Sigmoid colon (tissue), 7 donors: ENCODE data around the gene JAG1. TPM values are rescaled to one million over a fixed set of nuclear protein-coding genes. Genes with fewer than 3 reads are reported as not detected.

Experiments
- DNase-seq: peaks from one replicate; pipeline ENCODE4 v3.0.0-alpha.2; 2019
- H3K27ac ChIP-seq, 4 donors: fragments of 200-600 bp; sonication (generic); one replicate each; pipeline ENCODE4 v1.5.1; 2016 to 2019; ENCODE audit warnings: mild to moderate bottlenecking in 1 of 4
- H3K27me3 ChIP-seq, 3 donors: fragments of 200-600 bp; sonication (generic); one replicate each; pipeline ENCODE4 v1.5.1; 2019; ENCODE audit warnings: mild to moderate bottlenecking in 1 of 3
- H3K36me3 ChIP-seq, 4 donors: fragments of 200-600 bp; sonication (generic); one replicate each; pipeline ENCODE4 v1.5.1; 2016 to 2019
- H3K4me1 ChIP-seq, 4 donors: fragments of 200-600 bp; sonication (generic); one replicate each; pipeline ENCODE4 v1.5.1; 2017 to 2019
- H3K4me3 ChIP-seq, 4 donors: fragments of 200-600 bp; sonication (generic); one replicate each; pipeline ENCODE4 v1.5.1; 2017 to 2019; ENCODE audit warnings: mild to moderate bottlenecking in 2 of 4, moderate library complexity in 1 of 4
- H3K9me3 ChIP-seq, 4 donors: fragments of 200-600 bp in 3 of 4; sonication (generic) in 3 of 4; one replicate each; pipeline versions ENCODE4 v1.5.1 to v1.6.1; 2013 to 2019
- CTCF ChIP-seq, 4 experiments: fragments of 450-650 bp in 3 of 4; fragments of 200-600 bp in 1 of 4; IDR thresholded peaks; one replicate each; pipeline ENCODE4 v1.5.1; 2016 to 2019; ENCODE audit warnings: antibody characterized with exemption in 4 of 4, mild to moderate bottlenecking in 3 of 4, moderate library complexity in 2 of 4
- EP300 ChIP-seq, 4 donors: sonication (generic); formaldehyde crosslinking; IDR thresholded peaks; one replicate each; pipeline ENCODE4 v1.6.1; 2017; ENCODE audit warnings: antibody characterized with exemption in 4 of 4
- POLR2A ChIP-seq, 2 donors: fragments of 450-650 bp; IDR thresholded peaks; one replicate each; pipeline ENCODE4 v1.6.1; 2016; ENCODE audit warnings: antibody characterized with exemption in 2 of 2, mild to moderate bottlenecking in 2 of 2, moderate library complexity in 2 of 2
- POLR2AphosphoS5 ChIP-seq, 4 donors: sonication (generic); formaldehyde crosslinking; IDR thresholded peaks; one replicate each; pipeline ENCODE4 v1.6.1; 2017; ENCODE audit warnings: antibody characterized with exemption in 4 of 4
- WGBS, 2 donors: extraction: QIAGEN DNeasy Blood & Tissue Kit; methylation state at CpG; one replicate each; pipeline ENCODE4 v1.1.7; 2013; 5-methylcytosine and 5-hydroxymethylcytosine counted together
- intact Hi-C: fragments of 100-400 bp; cut with DNase I; formaldehyde crosslinking; loops from one replicate; pipeline ENCODE4 v1.15.1; 2023
- polyA plus RNA-seq, 3 donors: library from polyadenylated mRNA; stranded (reverse); fragments of 200-250 nt; gene quantifications; one replicate each; pipeline ENCODE4 v1.2.3, GENCODE V29; 2013
- total RNA-seq, 4 donors: library from RNA; depleted of rRNA; stranded (reverse); fragments of >200 nt; gene quantifications; one replicate each; pipeline ENCODE4 v1.1.0, GENCODE V29; 2016
- donor health status: healthy with polysubstance abuse.
- donor health status: Bipolar disorder and iron deficiency.
- donor health status: healthy.

JAG1 gene
- total and polyA plus RNA-seq, 7 donors, result 3.9 to 76.4 (median 32.4) TPM

- Histone ChIP-seq H3K27ac (peak overlapping the region in 1 of 4 donors; percentile 66), H3K9me3 (no peaks in the 10 kb centered on the region), H3K36me3 (no peaks in the 10 kb centered on the region), H3K4me3 (no peak overlapping the region), H3K4me1 (peaks cover 0 to 17% (median 12%) of the 10 kb centered on the region in 4 donors), H3K27me3 (no peaks in the 10 kb centered on the region)
- WGBS, 2 donors, result 82% methylated on average over 4 of the region's 4 CpGs
- TF ChIP-seq CTCF (IDR thresholded peaks at IDR 0.05) (no peak), POLR2A (IDR thresholded peaks at IDR 0.05) (no peak), POLR2AphosphoS5 (IDR thresholded peaks at IDR 0.05) (no peak), EP300 (IDR thresholded peaks at IDR 0.05) (no peak)
- DNase-seq, result no peak
- intact Hi-C loops, result no loop called here
These were observed 71.5 kb downstream of the JAG1 start for GRCh38 chr20:10602221-10602871.

- Histone ChIP-seq H3K27me3 (no peaks in the 10 kb centered on the region), H3K27ac (peak overlapping the region in 2 of 4 donors; percentile 21 to 39), H3K36me3 (no peaks in the 10 kb centered on the region), H3K9me3 (no peaks in the 10 kb centered on the region), H3K4me1 (peaks cover 0 to 25% (median 16%) of the 10 kb centered on the region in 4 donors), H3K4me3 (no peak overlapping the region)
- TF ChIP-seq POLR2AphosphoS5 (IDR thresholded peaks at IDR 0.05), result no peak
- no peak for TF ChIP-seq POLR2A (IDR thresholded peaks at IDR 0.05)
- no peak for TF ChIP-seq EP300 (IDR thresholded peaks at IDR 0.05)
- TF ChIP-seq CTCF (IDR thresholded peaks at IDR 0.05), result no peak
- no peak for DNase-seq
- intact Hi-C loops, result no loop called here
- WGBS, 2 donors, result 92 to 97% methylated on average over 1 of the region's 1 CpG
These were observed 76.2 kb downstream of the JAG1 start for GRCh38 chr20:10597637-10598036.

- no peak overlapping the region for H3K4me3 ChIP-seq
- peaks cover 0 to 30% (median 22%) of the 10 kb centered on the region in 4 donors for H3K4me1 ChIP-seq
- H3K27me3 ChIP-seq, result no peaks in the 10 kb centered on the region
- H3K36me3 ChIP-seq, result no peaks in the 10 kb centered on the region
- TF ChIP-seq POLR2AphosphoS5 (IDR thresholded peaks at IDR 0.05) (peak in 2 of 4 donors; percentile 15 to 49), CTCF (IDR thresholded peaks at IDR 0.05) (no peak), POLR2A (IDR thresholded peaks at IDR 0.05) (no peak), EP300 (IDR thresholded peaks at IDR 0.05) (no peak)
- no peak for DNase-seq
- H3K27ac ChIP-seq, result peak overlapping the region in 3 of 4 donors; percentile 20 to 39 (median 21)
- WGBS, 2 donors, result 80 to 84% methylated on average over 4 of the region's 4 CpGs
- intact Hi-C loops, result no loop called here
- H3K9me3 ChIP-seq, result no peaks in the 10 kb centered on the region
These were observed 77.1 kb downstream of the JAG1 start for GRCh38 chr20:10596710-10597121.

GRCh38 chr20:10595985-10596384 lies 77.8 kb downstream of the JAG1 start:
- Histone ChIP-seq H3K27me3 (no peaks in the 10 kb centered on the region), H3K4me3 (no peak overlapping the region), H3K9me3 (no peaks in the 10 kb centered on the region), H3K36me3 (no peaks in the 10 kb centered on the region), H3K4me1 (peaks cover 0 to 37% (median 28%) of the 10 kb centered on the region in 4 donors), H3K27ac (peak overlapping the region in 3 of 4 donors; percentile 23 to 55 (median 27))
- no peak for TF ChIP-seq POLR2A (IDR thresholded peaks at IDR 0.05)
- TF ChIP-seq EP300 (IDR thresholded peaks at IDR 0.05), result no peak
- TF ChIP-seq CTCF (IDR thresholded peaks at IDR 0.05), result no peak
- TF ChIP-seq POLR2AphosphoS5 (IDR thresholded peaks at IDR 0.05), result no peak
- 85 to 89% methylated on average over 3 of the region's 3 CpGs for WGBS, 2 donors
- intact Hi-C loops, result no loop called here
- no peak for DNase-seq
